ENCODE data around the gene IL34.

The IL34 gene

DNA sequence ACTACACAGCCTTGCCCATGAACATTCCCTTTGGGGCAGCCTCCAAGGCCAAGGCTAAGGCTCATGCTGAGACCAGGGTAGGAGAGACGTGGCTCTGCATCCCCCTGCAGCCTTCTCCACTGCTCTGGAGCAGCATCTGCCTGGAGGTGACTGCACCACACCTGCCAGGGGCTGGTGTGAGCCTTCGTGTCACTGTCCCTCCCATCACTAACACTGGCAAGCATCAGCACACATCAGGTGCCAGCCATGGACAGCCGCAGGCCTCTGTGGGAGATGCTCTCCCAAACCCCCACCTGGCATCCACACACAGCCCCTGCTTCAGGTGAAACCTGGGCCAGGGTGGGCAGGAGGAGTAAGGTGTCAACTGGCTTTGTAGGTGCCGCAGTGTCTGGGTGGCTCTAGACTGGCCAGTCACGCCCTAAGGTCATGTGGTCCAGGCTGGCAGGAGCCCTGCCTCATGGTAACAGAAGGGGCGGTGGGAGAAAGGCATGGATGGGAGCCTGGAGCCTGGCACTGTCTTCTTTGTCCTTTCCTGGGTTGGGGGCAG is 57.5 kb downstream of the IL34 start:
- H3K27ac ChIP-seq (replicated peaks; ENCODE audit: low read length): no peak overlapping the region
- no peak overlapping the region for H3K4me2 ChIP-seq (ENCODE audit: insufficient read depth, low read length, poor library complexity, severe bottlenecking)
- H2BK5ac ChIP-seq (ENCODE audit: low read length): peak overlapping the region; percentile 11
- no peak overlapping the region for H2BK15ac ChIP-seq (ENCODE audit: low read length)
- H3K27me3 ChIP-seq (ENCODE audit: control insufficient read depth in 3 of 3, insufficient read depth in 3 of 3, low read depth in 1 of 3, low read length in 3 of 3): no peaks in the 10 kb centered on the region
- peak overlapping the region; percentile 59 for H2AFZ ChIP-seq (ENCODE audit: low read length)
- H3K36me3 ChIP-seq (replicated peaks in 1 of 2; ENCODE audit: control insufficient read depth in 2 of 2, insufficient read depth in 2 of 2, low read length in 2 of 2): peaks cover 3 to 6% of the 10 kb centered on the region in 2 donors
- H3K14ac ChIP-seq (ENCODE audit: low read length): no peak overlapping the region
- H3K4me1 ChIP-seq (ENCODE audit: control insufficient read depth in 2 of 2, insufficient read depth in 1 of 2, low read depth in 1 of 2, low read length in 2 of 2): peaks cover 20 to 27% of the 10 kb centered on the region in 2 donors
- peaks cover 3% of the 10 kb centered on the region for H3K79me1 ChIP-seq (ENCODE audit: low read depth, low read length)
- H3K4me3 ChIP-seq (ENCODE audit: low read length in 2 of 2): no peak overlapping the region
- H2BK12ac ChIP-seq (ENCODE audit: low read length): no peak overlapping the region
- DNase-seq (ENCODE audit: low spot score): no peak
- no peak overlapping the region for H3K23ac ChIP-seq (ENCODE audit: low read depth, low read length, poor library complexity)
- H3K18ac ChIP-seq (ENCODE audit: low read length): peak overlapping the region; percentile 44
- H3K9me3 ChIP-seq (replicated peaks in 1 of 2; ENCODE audit: control insufficient read depth in 2 of 2, insufficient read depth in 1 of 2, low read depth in 1 of 2, low read length in 2 of 2): peaks cover 0 to 3% of the 10 kb centered on the region in 2 donors
- H4K91ac ChIP-seq (ENCODE audit: low read depth, low read length, poor library complexity): no peak overlapping the region
- H2AK5ac ChIP-seq (ENCODE audit: low read depth, low read length): peak overlapping the region; percentile 20
- no CpG with 5 or more reads among the region's 6 CpGs for WGBS, 2 donors (ENCODE audit: extremely low coverage in 2 of 2, insufficient read length in 2 of 2, insufficient replicate concordance in 1 of 2)
- no peak overlapping the region for H2BK120ac ChIP-seq (ENCODE audit: low read depth, low read length)
- no peak overlapping the region for H4K8ac ChIP-seq (ENCODE audit: low read depth, low read length)
- no peak overlapping the region for H3K9ac ChIP-seq (ENCODE audit: low read depth, low read length, poor library complexity)
- no peak overlapping the region for H3K4ac ChIP-seq (ENCODE audit: low read length)

DNA sequence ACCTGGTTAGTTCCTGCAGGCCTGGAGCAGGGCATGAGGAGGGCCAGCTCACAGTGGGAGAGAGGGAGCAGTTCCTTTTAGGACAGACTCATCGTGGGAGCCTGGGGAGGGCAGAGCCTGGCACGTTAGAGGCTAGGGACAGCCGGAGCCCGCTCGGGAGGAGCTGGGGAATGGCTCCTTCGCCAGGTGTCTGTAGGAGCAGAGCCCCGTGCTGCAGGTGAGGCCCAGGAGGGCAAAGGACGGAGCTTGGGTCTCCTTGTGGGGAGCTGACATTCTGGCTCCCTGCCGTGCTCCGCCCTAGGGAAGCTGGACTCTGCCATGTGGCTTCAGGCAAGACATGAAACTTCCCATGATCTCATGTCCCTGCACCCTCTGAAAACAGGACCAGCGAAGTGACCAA is 58.2 kb downstream of the IL34 start:
- Histone ChIP-seq H3K18ac (ENCODE audit: low read length) (peak overlapping the region; percentile 44), H4K91ac (ENCODE audit: low read depth, low read length, poor library complexity) (no peak overlapping the region), H2BK15ac (ENCODE audit: low read length) (no peak overlapping the region), H3K79me1 (ENCODE audit: low read depth, low read length) (peaks cover 3% of the 10 kb centered on the region), H3K9me3 (replicated peaks in 1 of 2; ENCODE audit: control insufficient read depth in 2 of 2, insufficient read depth in 1 of 2, low read depth in 1 of 2, low read length in 2 of 2) (no peaks in the 10 kb centered on the region), H3K36me3 (replicated peaks in 1 of 2; ENCODE audit: control insufficient read depth in 2 of 2, insufficient read depth in 2 of 2, low read length in 2 of 2) (peaks cover 1 to 3% of the 10 kb centered on the region in 2 donors), H3K4me3 (ENCODE audit: low read length in 2 of 2) (no peak overlapping the region), H3K4ac (ENCODE audit: low read length) (no peak overlapping the region), H2AK5ac (ENCODE audit: low read depth, low read length) (peak overlapping the region; percentile 20), H3K27ac (replicated peaks; ENCODE audit: low read length) (no peak overlapping the region), H2AFZ (ENCODE audit: low read length) (no peak overlapping the region), H2BK12ac (ENCODE audit: low read length) (no peak overlapping the region), H2BK120ac (ENCODE audit: low read depth, low read length) (no peak overlapping the region), H4K8ac (ENCODE audit: low read depth, low read length) (no peak overlapping the region), H3K9ac (ENCODE audit: low read depth, low read length, poor library complexity) (peak overlapping the region; percentile 2), H3K4me2 (ENCODE audit: insufficient read depth, low read length, poor library complexity, severe bottlenecking) (no peak overlapping the region), H2BK5ac (ENCODE audit: low read length) (no peak overlapping the region), H3K23ac (ENCODE audit: low read depth, low read length, poor library complexity) (peak overlapping the region; percentile 50), H3K27me3 (ENCODE audit: control insufficient read depth in 3 of 3, insufficient read depth in 3 of 3, low read depth in 1 of 3, low read length in 3 of 3) (no peaks in the 10 kb centered on the region), H3K14ac (ENCODE audit: low read length) (no peak overlapping the region), H3K4me1 (ENCODE audit: control insufficient read depth in 2 of 2, insufficient read depth in 1 of 2, low read depth in 1 of 2, low read length in 2 of 2) (peaks cover 20 to 27% of the 10 kb centered on the region in 2 donors)
- no peak for DNase-seq (ENCODE audit: low spot score)
- no CpG with 5 or more reads among the region's 11 CpGs for WGBS, 2 donors (ENCODE audit: extremely low coverage in 2 of 2, insufficient read length in 2 of 2, insufficient replicate concordance in 1 of 2)

DNA sequence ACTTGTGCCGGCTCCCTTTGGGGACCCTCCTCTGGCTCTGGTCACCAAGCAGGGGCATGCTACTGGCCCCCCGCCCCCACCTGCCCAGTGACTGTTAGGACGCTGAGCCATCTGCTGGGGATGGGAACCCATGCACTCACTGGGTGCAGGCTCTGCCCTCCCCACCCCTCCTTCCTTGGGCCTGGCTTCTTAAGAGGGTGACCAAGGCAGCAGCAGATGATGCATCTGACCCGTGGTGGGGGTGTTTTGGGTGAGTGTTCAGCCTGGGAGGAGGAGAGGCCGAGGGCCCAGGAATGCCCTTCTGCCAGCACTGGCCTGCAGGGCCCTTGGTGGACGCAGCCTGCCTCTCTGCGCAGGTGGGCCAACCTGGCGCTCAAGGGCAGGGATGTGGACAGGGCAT is 58.7 kb downstream of the IL34 start:
- Histone ChIP-seq H4K91ac (ENCODE audit: low read depth, low read length, poor library complexity) (no peak overlapping the region), H3K18ac (ENCODE audit: low read length) (peak overlapping the region; percentile 36), H3K9me3 (replicated peaks in 1 of 2; ENCODE audit: control insufficient read depth in 2 of 2, insufficient read depth in 1 of 2, low read depth in 1 of 2, low read length in 2 of 2) (no peaks in the 10 kb centered on the region), H3K4ac (ENCODE audit: low read length) (no peak overlapping the region), H3K14ac (ENCODE audit: low read length) (peak overlapping the region; percentile 31), H3K23ac (ENCODE audit: low read depth, low read length, poor library complexity) (no peak overlapping the region), H3K4me3 (ENCODE audit: low read length in 2 of 2) (no peak overlapping the region), H3K4me1 (ENCODE audit: control insufficient read depth in 2 of 2, insufficient read depth in 1 of 2, low read depth in 1 of 2, low read length in 2 of 2) (peaks cover 20 to 27% of the 10 kb centered on the region in 2 donors), H2AFZ (ENCODE audit: low read length) (no peak overlapping the region), H3K27ac (replicated peaks; ENCODE audit: low read length) (no peak overlapping the region), H3K4me2 (ENCODE audit: insufficient read depth, low read length, poor library complexity, severe bottlenecking) (no peak overlapping the region), H3K27me3 (ENCODE audit: control insufficient read depth in 3 of 3, insufficient read depth in 3 of 3, low read depth in 1 of 3, low read length in 3 of 3) (no peaks in the 10 kb centered on the region), H2BK120ac (ENCODE audit: low read depth, low read length) (no peak overlapping the region), H2BK15ac (ENCODE audit: low read length) (no peak overlapping the region), H2BK5ac (ENCODE audit: low read length) (no peak overlapping the region), H3K36me3 (replicated peaks in 1 of 2; ENCODE audit: control insufficient read depth in 2 of 2, insufficient read depth in 2 of 2, low read length in 2 of 2) (peaks cover 0 to 3% of the 10 kb centered on the region in 2 donors), H2AK5ac (ENCODE audit: low read depth, low read length) (peak overlapping the region; percentile 40), H2BK12ac (ENCODE audit: low read length) (no peak overlapping the region), H3K9ac (ENCODE audit: low read depth, low read length, poor library complexity) (no peak overlapping the region), H4K8ac (ENCODE audit: low read depth, low read length) (no peak overlapping the region), H3K79me1 (ENCODE audit: low read depth, low read length) (peaks cover 3% of the 10 kb centered on the region)
- no CpG with 5 or more reads among the region's 8 CpGs for WGBS, 2 donors (ENCODE audit: extremely low coverage in 2 of 2, insufficient read length in 2 of 2, insufficient replicate concordance in 1 of 2)
- DNase-seq (ENCODE audit: low spot score): no peak

DNA sequence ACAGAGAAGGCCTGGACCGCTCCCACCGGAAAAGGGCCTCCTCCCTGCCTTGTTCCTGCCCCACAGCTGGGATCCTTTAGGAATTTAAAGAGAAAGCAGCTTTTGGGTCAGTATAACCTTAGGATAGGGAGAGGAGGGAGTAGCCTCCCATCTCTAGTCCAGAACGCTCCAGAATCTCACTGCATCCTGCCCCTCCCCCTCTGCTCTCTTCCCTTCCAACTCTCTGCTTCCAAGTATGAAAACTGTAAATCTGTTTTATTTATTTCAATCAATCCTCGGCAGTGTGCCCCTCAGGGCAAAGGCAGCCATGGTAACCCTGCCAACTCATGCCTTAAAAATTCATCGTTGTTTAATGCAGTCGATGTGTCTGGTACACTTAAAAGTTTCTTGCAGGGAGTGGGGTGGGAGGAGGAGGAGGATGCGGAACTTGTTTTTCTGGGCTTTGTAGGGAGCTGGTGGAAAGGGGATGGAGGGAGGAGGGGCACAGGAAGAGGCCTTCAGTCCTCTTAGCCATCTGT is 60.6 kb downstream of the IL34 start:
- Histone ChIP-seq H4K8ac (ENCODE audit: low read depth, low read length) (no peak overlapping the region), H3K4me2 (ENCODE audit: insufficient read depth, low read length, poor library complexity, severe bottlenecking) (no peak overlapping the region), H3K79me1 (ENCODE audit: low read depth, low read length) (peaks cover 5% of the 10 kb centered on the region), H2AK5ac (ENCODE audit: low read depth, low read length) (no peak overlapping the region), H3K23ac (ENCODE audit: low read depth, low read length, poor library complexity) (no peak overlapping the region), H3K36me3 (replicated peaks in 1 of 2; ENCODE audit: control insufficient read depth in 2 of 2, insufficient read depth in 2 of 2, low read length in 2 of 2) (peaks cover 0 to 3% of the 10 kb centered on the region in 2 donors), H2BK15ac (ENCODE audit: low read length) (no peak overlapping the region), H3K18ac (ENCODE audit: low read length) (no peak overlapping the region), H3K27me3 (ENCODE audit: control insufficient read depth in 3 of 3, insufficient read depth in 3 of 3, low read depth in 1 of 3, low read length in 3 of 3) (no peaks in the 10 kb centered on the region), H3K9ac (ENCODE audit: low read depth, low read length, poor library complexity) (no peak overlapping the region), H3K27ac (replicated peaks; ENCODE audit: low read length) (no peak overlapping the region), H2BK5ac (ENCODE audit: low read length) (no peak overlapping the region), H2AFZ (ENCODE audit: low read length) (no peak overlapping the region), H3K4ac (ENCODE audit: low read length) (no peak overlapping the region), H3K14ac (ENCODE audit: low read length) (no peak overlapping the region), H3K4me3 (ENCODE audit: low read length in 2 of 2) (no peak overlapping the region), H2BK12ac (ENCODE audit: low read length) (no peak overlapping the region), H2BK120ac (ENCODE audit: low read depth, low read length) (no peak overlapping the region), H3K9me3 (replicated peaks in 1 of 2; ENCODE audit: control insufficient read depth in 2 of 2, insufficient read depth in 1 of 2, low read depth in 1 of 2, low read length in 2 of 2) (no peaks in the 10 kb centered on the region), H4K91ac (ENCODE audit: low read depth, low read length, poor library complexity) (no peak overlapping the region), H3K4me1 (ENCODE audit: control insufficient read depth in 2 of 2, insufficient read depth in 1 of 2, low read depth in 1 of 2, low read length in 2 of 2) (peaks cover 19 to 23% of the 10 kb centered on the region in 2 donors)
- DNase-seq (ENCODE audit: low spot score): no peak
- no CpG with 5 or more reads among the region's 7 CpGs for WGBS, 2 donors (ENCODE audit: extremely low coverage in 2 of 2, insufficient read length in 2 of 2, insufficient replicate concordance in 1 of 2)

Measured in neuronal stem cell (in vitro differentiated cells).